K562 (cell line): ENCODE measurements around the gene TERT.
A peak's percentile ranks its signal among the peaks of the same experiment; 100 is the strongest.

ENCODE experiments used
- CEBPZ ChIP-seq: fragments of 150-350 bp; IDR thresholded peaks from 2 replicates; pipeline ENCODE4 v1.6.1; 2014; ENCODE audit warnings: low read depth, mild to moderate bottlenecking, low read length, borderline replicate concordance
- CREB5 ChIP-seq: fragments of 250-450 bp; sonication (Bioruptor Pico); IDR thresholded peaks from 2 replicates; pipeline ENCODE4 v1.5.0; 2020; ENCODE audit warnings: mild to moderate bottlenecking
- CTCF ChIP-seq, 3 experiments: IDR thresholded peaks in 2 of 3; conservative IDR thresholded peaks in 1 of 3; 2 replicates each; pipeline ENCODE4 v1.5.1; 2011 to 2012; ENCODE audit warnings: low read length in 3 of 3, mild to moderate bottlenecking in 3 of 3, control low read depth in 2 of 3, improper control_type of control experiment in 1 of 3, inconsistent platforms in 1 of 3, low read depth in 1 of 3, mixed read lengths in 1 of 3, moderate library complexity in 1 of 3; ENCODE audit not compliant: insufficient read depth in 2 of 3
- E2F1 ChIP-seq: sonication (generic); formaldehyde crosslinking; IDR thresholded peaks from 2 replicates; pipeline ENCODE4 v1.8.1; 2023; ENCODE audit warnings: mild to moderate bottlenecking, missing genetic modification reagents, moderate library complexity
- ELK1 ChIP-seq: sonication (generic); formaldehyde crosslinking; IDR thresholded peaks from 2 replicates; pipeline ENCODE4 v1.8.1; 2022; ENCODE audit warnings: missing genetic modification reagents
- ESRRB ChIP-seq: fragments of 250-450 bp; sonication (Bioruptor Pico); IDR thresholded peaks from 2 replicates; pipeline ENCODE4 v1.5.0; 2020; ENCODE audit warnings: mild to moderate bottlenecking, moderate library complexity, borderline replicate concordance
- KLF16 ChIP-seq: IDR thresholded peaks from 2 replicates; pipeline ENCODE4 v1.6.1; 2016; ENCODE audit warnings: antibody characterized with exemption
- MAX ChIP-seq: sonication (generic); formaldehyde crosslinking; IDR thresholded peaks from 2 replicates; pipeline ENCODE4 v1.9.0; 2022; ENCODE audit warnings: mild to moderate bottlenecking, missing genetic modification reagents
- TGIF2 ChIP-seq: sonication (generic); formaldehyde crosslinking; IDR thresholded peaks from 2 replicates; pipeline ENCODE4 v1.8.1; 2022; ENCODE audit warnings: mild to moderate bottlenecking, missing genetic modification reagents, moderate library complexity

GRCh38 chr5:1235379-1235778 is 59.5 kb downstream of the TERT start:
- no peak for TF ChIP-seq CEBPZ
- TF ChIP-seq CTCF (IDR thresholded peaks at IDR 0.05 in 2 of 3, conservative IDR thresholded peaks at IDR 0.05 in 1 of 3; ENCODE audit: insufficient read depth in 2 of 3, low read depth in 1 of 3, low read length in 3 of 3) = peak; percentile 55 to 66 (median 62); a peak in 5 of 6 replicates
- no peak for TF ChIP-seq MAX (CRISPR knock-in tag)
- TF ChIP-seq ELK1 = no peak
- TF ChIP-seq TGIF2 (CRISPR knock-in tag) = no peak
- TF ChIP-seq E2F1 (CRISPR knock-in tag) = no peak
- no peak for TF ChIP-seq KLF16
- TF ChIP-seq CREB5 (CRISPR knock-in tag) = no peak
- TF ChIP-seq ESRRB = no peak
